Body of pancreas (tissue), 4 donors: ENCODE measurements around the gene SCIN. TPM values are rescaled to one million over a fixed set of nuclear protein-coding genes. Genes with fewer than 3 reads are reported as not detected.
"Not testable (repeated sequence)": the region's sequence is repeated elsewhere in the genome, so short reads cannot be mapped to it uniquely, and the experiment has no call there.

Experiments used
- ATAC-seq: fragments of 150-250 bp; one replicate; pipeline ENCODE4 v1.9.1; 2016
- DNase-seq, 4 donors: peaks; one replicate each; pipeline ENCODE4 v3.0.0-alpha.2; 2019
- H3K27ac ChIP-seq, 4 donors: fragments of 200-600 bp; sonication (generic); 1 replicate in 3 of 4; 2 replicates in 1 of 4; pipeline versions ENCODE4 v1.5.1 to v1.6.1; 2016 to 2019; ENCODE audit warnings: mild to moderate bottlenecking in 1 of 4, mixed read lengths in 1 of 4, moderate library complexity in 1 of 4
- H3K27me3 ChIP-seq, 2 donors: fragments of 200-600 bp; sonication (generic); one replicate each; pipeline ENCODE4 v1.6.0; 2016; ENCODE audit warnings: mild to moderate bottlenecking in 1 of 2
- H3K36me3 ChIP-seq, 2 donors: fragments of 200-600 bp; sonication (generic); replicated peaks in 1 of 2; 2 replicates each; pipeline ENCODE4 v1.5.1; 2016; ENCODE audit warnings: low read depth in 2 of 2; ENCODE audit not compliant: insufficient read depth in 1 of 2
- H3K4me1 ChIP-seq: fragments of 200-600 bp; sonication (generic); one replicate; pipeline ENCODE4 v1.6.0; 2016
- H3K4me3 ChIP-seq, 2 donors: fragments of 200-600 bp; sonication (generic); 1 replicate in 1 of 2; 2 replicates in 1 of 2; pipeline ENCODE4 v1.5.1; 2016 to 2019
- H3K9me3 ChIP-seq, 3 donors: fragments of 200-600 bp; sonication (generic); 1 replicate in 2 of 3; 2 replicates in 1 of 3; pipeline ENCODE4 v1.5.1; 2016
- POLR2A ChIP-seq, 3 donors: fragments of 450-650 bp; IDR thresholded peaks; one replicate each; pipeline ENCODE4 v1.6.1; 2016; ENCODE audit warnings: antibody characterized with exemption in 3 of 3, mild to moderate bottlenecking in 2 of 3
- WGBS, 2 donors: methylation state at CpG; one replicate each; pipeline ENCODE4 v1.1.5; 2017; 5-methylcytosine and 5-hydroxymethylcytosine counted together
- intact Hi-C: fragments of 100-400 bp; cut with DNase I; formaldehyde crosslinking; loops from one replicate; pipeline ENCODE4 v1.15.1; 2023
- total RNA-seq, 2 donors: library from RNA; depleted of rRNA; stranded (reverse); fragments of >200 nt; gene quantifications; one replicate each; pipeline ENCODE4 v1.1.0, GENCODE V29; 2016
- TF ChIP-seq, protein P1 (sequence below), 7 experiments: fragments of 450-650 bp in 4 of 7; fragments of 200-600 bp in 3 of 7; sonication (generic) in 3 of 7; IDR thresholded peaks; one replicate each; pipeline ENCODE4 v1.5.1; 2016 to 2019; ENCODE audit warnings: antibody characterized with exemption in 7 of 7

Gene SCIN
- total RNA-seq, 2 donors from 2014 or later: 1.3 TPM; not detected in 1

DNA sequence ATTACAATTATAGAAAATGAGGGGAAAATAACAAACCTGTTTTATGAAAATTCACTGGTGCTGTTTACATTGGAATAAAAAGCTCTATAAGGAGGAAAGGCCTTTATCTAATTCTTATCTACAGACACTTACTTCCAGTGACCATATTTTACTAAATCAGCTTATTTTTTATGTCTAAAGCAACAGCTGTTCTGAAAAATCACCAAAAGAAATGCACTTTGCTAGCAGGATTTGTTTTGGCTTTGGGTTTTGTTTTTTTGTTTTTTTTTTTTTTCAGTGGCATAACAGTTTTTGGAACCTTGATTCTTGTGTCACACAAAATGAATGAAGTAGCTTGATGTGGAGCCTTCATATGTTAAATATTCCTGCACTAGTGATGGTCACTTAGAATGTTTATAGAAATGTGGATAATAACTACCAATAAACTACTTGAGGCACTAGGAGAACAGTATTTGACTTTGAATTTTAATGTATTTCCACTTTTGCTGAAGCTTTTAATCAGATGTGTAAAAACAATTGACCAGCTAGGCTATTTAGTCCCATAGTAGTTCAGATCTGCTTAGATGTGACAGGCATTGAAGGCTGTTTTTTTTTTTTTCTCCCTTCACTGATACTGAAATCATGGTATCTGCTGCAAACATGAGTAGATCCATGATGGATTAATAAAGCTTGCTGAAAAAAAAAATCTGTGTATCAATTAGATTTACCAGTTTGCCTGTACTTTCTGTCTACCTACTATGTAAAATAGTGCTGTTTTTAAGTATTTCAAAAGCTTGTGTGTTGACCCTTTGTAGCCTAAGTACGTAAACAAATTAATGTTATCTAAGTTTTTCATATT is 119.7 kb downstream of the SCIN start:
- Histone ChIP-seq H3K9me3 (no peaks in the 10 kb centered on the region), H3K4me1 (peaks cover 17% of the 10 kb centered on the region), H3K4me3 (no peak overlapping the region), H3K36me3 (no peaks in the 10 kb centered on the region), H3K27ac (no peak overlapping the region), H3K27me3 (no peaks in the 10 kb centered on the region)
- intact Hi-C loops: no loop called here
- TF ChIP-seq, protein P1, sequence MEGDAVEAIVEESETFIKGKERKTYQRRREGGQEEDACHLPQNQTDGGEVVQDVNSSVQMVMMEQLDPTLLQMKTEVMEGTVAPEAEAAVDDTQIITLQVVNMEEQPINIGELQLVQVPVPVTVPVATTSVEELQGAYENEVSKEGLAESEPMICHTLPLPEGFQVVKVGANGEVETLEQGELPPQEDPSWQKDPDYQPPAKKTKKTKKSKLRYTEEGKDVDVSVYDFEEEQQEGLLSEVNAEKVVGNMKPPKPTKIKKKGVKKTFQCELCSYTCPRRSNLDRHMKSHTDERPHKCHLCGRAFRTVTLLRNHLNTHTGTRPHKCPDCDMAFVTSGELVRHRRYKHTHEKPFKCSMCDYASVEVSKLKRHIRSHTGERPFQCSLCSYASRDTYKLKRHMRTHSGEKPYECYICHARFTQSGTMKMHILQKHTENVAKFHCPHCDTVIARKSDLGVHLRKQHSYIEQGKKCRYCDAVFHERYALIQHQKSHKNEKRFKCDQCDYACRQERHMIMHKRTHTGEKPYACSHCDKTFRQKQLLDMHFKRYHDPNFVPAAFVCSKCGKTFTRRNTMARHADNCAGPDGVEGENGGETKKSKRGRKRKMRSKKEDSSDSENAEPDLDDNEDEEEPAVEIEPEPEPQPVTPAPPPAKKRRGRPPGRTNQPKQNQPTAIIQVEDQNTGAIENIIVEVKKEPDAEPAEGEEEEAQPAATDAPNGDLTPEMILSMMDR (IDR thresholded peaks at IDR 0.05): no peak
- TF ChIP-seq POLR2A (IDR thresholded peaks at IDR 0.05): no peak
- WGBS, 2 donors: 88 to 92% methylated on average over 1 of the region's 1 CpG
- DNase-seq (no peak), ATAC-seq (no peak)

DNA sequence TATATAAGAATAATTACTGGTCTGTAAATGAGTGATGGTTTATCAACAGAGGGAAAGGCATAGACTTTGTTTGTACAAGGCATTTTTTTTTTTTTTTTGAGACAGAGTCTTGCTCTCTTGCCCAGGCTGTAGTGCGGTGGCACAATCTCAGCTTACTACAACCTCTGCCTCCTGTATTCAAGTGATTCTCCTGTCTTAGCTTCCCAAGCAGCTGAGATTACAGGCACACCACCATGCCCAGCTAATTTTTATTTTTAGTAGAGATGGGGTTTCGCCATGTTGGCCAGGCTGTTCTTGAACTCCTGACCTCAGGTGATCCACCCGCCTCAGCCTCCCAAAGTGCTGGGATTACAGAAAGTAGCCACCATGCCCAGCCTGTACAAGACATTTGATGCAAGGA is 120.9 kb downstream of the SCIN start:
- H3K27ac ChIP-seq, H3K27me3 ChIP-seq, H3K9me3 ChIP-seq, intact Hi-C loops, H3K36me3 ChIP-seq, ATAC-seq, H3K4me3 ChIP-seq, DNase-seq: not testable (repeated sequence)
- 97 to 98% methylated on average over 3 of the region's 3 CpGs for WGBS, 2 donors
- H3K4me1 ChIP-seq: peaks cover 26% of the 10 kb centered on the region

DNA sequence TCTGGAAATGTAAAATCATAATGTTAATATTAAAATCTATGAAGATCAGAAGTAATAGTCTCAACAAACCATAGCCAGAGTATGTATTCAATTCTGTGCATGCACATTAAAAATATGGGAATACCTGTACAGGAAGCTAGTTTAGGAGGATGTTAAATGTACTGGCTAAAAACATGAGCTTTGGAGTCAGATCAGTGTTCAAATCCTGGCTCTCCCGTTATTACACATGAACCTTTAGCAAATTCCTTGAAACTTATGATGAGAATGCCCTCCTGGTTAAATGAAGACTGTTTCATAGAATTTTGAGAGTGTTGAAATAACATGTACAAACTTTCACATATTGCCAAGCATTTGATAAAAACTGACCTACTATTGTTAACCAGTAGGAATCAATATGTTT is 121.5 kb downstream of the SCIN start:
- Histone ChIP-seq H3K36me3 (no peaks in the 10 kb centered on the region), H3K27me3 (no peaks in the 10 kb centered on the region), H3K9me3 (no peaks in the 10 kb centered on the region), H3K4me3 (no peak overlapping the region), H3K4me1 (peaks cover 26% of the 10 kb centered on the region), H3K27ac (no peak overlapping the region)
- WGBS, 2 donors: 88 to 96% methylated on average over 1 of the region's 1 CpG
- DNase-seq: no peak
- TF ChIP-seq, protein P1 (IDR thresholded peaks at IDR 0.05): no peak
- TF ChIP-seq POLR2A (IDR thresholded peaks at IDR 0.05): no peak
- intact Hi-C loops: no loop called here
- ATAC-seq: no peak

DNA sequence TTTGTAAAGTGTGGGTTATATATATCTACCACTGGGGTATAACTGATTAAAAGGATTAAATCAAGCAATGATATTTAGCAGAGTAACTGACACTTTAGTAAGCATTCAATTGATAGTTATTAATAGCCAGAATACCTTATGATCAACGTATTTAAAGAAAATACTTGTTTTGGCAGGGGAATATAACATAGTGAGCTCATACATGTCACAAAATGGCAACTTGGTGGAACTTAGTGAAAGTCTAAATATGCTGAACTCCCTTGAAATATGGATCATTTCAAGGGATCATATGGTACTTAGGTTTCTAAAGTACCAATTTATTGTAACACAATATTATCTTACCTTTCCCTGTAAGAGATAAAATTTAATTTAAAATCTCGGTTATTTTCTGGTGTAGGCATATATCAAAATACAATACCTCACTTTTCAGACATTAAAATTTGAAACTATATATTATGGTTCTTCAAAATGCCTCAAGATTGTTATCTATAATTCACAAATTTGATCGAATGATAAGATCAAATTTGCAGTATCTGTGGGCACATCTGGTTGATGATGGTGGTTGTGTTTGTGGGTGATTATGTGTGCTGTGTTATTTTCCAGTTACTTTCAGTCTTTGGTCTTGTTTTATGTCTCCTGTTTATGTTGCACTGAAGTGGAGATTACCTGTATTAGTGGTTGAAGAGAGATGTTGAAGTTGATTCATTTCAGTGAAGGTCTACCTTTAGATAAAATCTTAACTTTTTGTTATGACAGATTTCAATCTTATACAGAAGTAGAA is 122.1 kb downstream of the SCIN start:
- peaks cover 26% of the 10 kb centered on the region for H3K4me1 ChIP-seq
- 31 to 43% methylated on average over 3 of the region's 3 CpGs for WGBS, 2 donors
- DNase-seq (no peak), ATAC-seq (no peak)
- no peaks in the 10 kb centered on the region for H3K36me3 ChIP-seq
- TF ChIP-seq POLR2A (IDR thresholded peaks at IDR 0.05): no peak
- TF ChIP-seq, protein P1 (IDR thresholded peaks at IDR 0.05): no peak
- no peaks in the 10 kb centered on the region for H3K9me3 ChIP-seq
- H3K4me3 ChIP-seq: no peak overlapping the region
- intact Hi-C loops: no loop called here
- H3K27me3 ChIP-seq: no peaks in the 10 kb centered on the region
- no peak overlapping the region for H3K27ac ChIP-seq

DNA sequence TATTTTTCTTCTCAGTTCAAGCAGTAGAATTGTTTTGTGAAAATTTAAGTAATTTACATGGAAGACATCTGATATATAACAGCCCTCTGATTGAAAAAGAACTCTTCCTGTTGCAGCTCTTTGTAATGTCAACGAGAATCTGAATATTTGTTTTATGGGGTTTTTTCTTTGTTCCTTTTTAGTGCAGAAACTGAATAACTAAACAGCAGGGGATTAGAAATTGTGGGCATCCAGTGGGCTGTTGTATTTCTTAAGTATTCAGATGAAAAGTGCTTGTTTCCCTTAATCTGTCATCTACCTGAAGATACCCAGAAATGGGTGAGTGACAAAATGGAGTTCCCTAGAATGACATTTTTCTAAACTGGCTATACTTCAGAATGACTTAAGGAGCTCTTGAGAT is 124.3 kb downstream of the SCIN start:
- H3K27me3 ChIP-seq: no peaks in the 10 kb centered on the region
- no peaks in the 10 kb centered on the region for H3K9me3 ChIP-seq
- no peak overlapping the region for H3K4me3 ChIP-seq
- H3K27ac ChIP-seq: no peak overlapping the region
- H3K36me3 ChIP-seq: no peaks in the 10 kb centered on the region
- ATAC-seq: no peak
- DNase-seq: no peak
- intact Hi-C loops: no loop called here
- peaks cover 13% of the 10 kb centered on the region for H3K4me1 ChIP-seq
- TF ChIP-seq, protein P1 (IDR thresholded peaks at IDR 0.05): no peak
- TF ChIP-seq POLR2A (IDR thresholded peaks at IDR 0.05): no peak
- WGBS, 2 donors: 85 to 90% methylated on average over 1 of the region's 1 CpG
